PC-3 (cell line): ENCODE data around the gene MRPS24. TPM values are rescaled to one million over a fixed set of nuclear protein-coding genes. Genes with fewer than 3 reads are reported as not detected.

Source experiments
- ATAC-seq: fragments of 200-7000 bp; cut with Tn5 transposase; 2 replicates; pipeline ENCODE4 v1.9.1; 2020; ENCODE audit warnings: mild to moderate bottlenecking, moderate library complexity
- BruUV-seq: library from RNA; stranded (reverse); fragments of 400-500 nt; replicated peaks from 2 replicates; lab custom pipeline; 2021; lab: Mats Ljungman, UMichigan
- CTCF ChIA-PET: fragments of 300-600 bp; sonication (Branson Sonifier 250); formaldehyde crosslinking; loops from one replicate; lab custom pipeline; 2022; ENCODE audit warnings: antibody characterized with exemption; lab: Charles Lee
- POLR2A ChIA-PET: fragments of 300-600 bp; sonication (Branson Sonifier 250); formaldehyde crosslinking; loops from one replicate; lab custom pipeline; 2022; ENCODE audit warnings: antibody characterized with exemption; ENCODE audit not compliant: unreplicated experiment; lab: Charles Lee
- DNase-seq: peaks from one replicate; pipeline ENCODE4 v3.0.0-alpha.2; 2015
- H2AFZ ChIP-seq: fragments of 300-600 bp; sonication (generic); 2 replicates; pipeline ENCODE4 v1.6.0; 2016; ENCODE audit warnings: antibody characterized with exemption, low read length
- H3F3A ChIP-seq: fragments of 300-600 bp; sonication (generic); one replicate; pipeline ENCODE4 v1.6.0; 2017; ENCODE audit warnings: antibody characterized with exemption, low read length, control low read depth, mild to moderate bottlenecking; ENCODE audit not compliant: unreplicated experiment
- H3K27ac ChIP-seq: fragments of 300-600 bp; sonication (generic); 2 replicates; pipeline ENCODE4 v1.5.1; 2016; ENCODE audit warnings: mild to moderate bottlenecking, low read length
- H3K27me3 ChIP-seq: fragments of 300-600 bp; sonication (generic); 2 replicates; pipeline ENCODE4 v1.6.1; 2016; ENCODE audit warnings: low read length, mixed read lengths
- H3K36me3 ChIP-seq: fragments of 300-600 bp; sonication (generic); 2 replicates; pipeline ENCODE4 v1.6.1; 2016; ENCODE audit warnings: low read depth, mixed run types, low read length, mixed read lengths
- H3K4me1 ChIP-seq: fragments of 300-600 bp; sonication (generic); 2 replicates; pipeline ENCODE4 v1.5.1; 2016; ENCODE audit warnings: low read length; ENCODE audit not compliant: insufficient read depth
- H3K4me2 ChIP-seq: fragments of 300-600 bp; sonication (generic); 2 replicates; pipeline ENCODE4 v1.6.0; 2016; ENCODE audit warnings: low read length
- H3K4me3 ChIP-seq: fragments of 300-600 bp; sonication (generic); 2 replicates; pipeline ENCODE4 v1.5.1; 2016; ENCODE audit warnings: mild to moderate bottlenecking, low read length, mixed read lengths
- H3K79me2 ChIP-seq: fragments of 300-600 bp; sonication (generic); 2 replicates; pipeline ENCODE4 v1.6.1; 2017; ENCODE audit warnings: low read length, mixed read lengths
- H3K9ac ChIP-seq: fragments of 300-600 bp; sonication (generic); 2 replicates; pipeline ENCODE4 v1.6.0; 2016; ENCODE audit warnings: mild to moderate bottlenecking, low read length
- H3K9me2 ChIP-seq: fragments of 300-600 bp; sonication (generic); replicated peaks from 2 replicates; pipeline ENCODE4 v1.6.1; 2016; ENCODE audit warnings: mixed run types, low read length, mixed read lengths
- H3K9me3 ChIP-seq: fragments of 300-600 bp; sonication (generic); 2 replicates; pipeline ENCODE4 v1.6.1; 2016; ENCODE audit warnings: low read length, mixed read lengths
- H4K20me1 ChIP-seq: fragments of 300-600 bp; sonication (generic); 2 replicates; pipeline ENCODE4 v1.6.1; 2016; ENCODE audit warnings: low read length, mixed read lengths
- EZH2 ChIP-seq: fragments of 300-600 bp; sonication (generic); IDR thresholded peaks from one replicate; pipeline ENCODE4 v1.6.1; 2017; ENCODE audit warnings: antibody characterized with exemption, mild to moderate bottlenecking, low read length; ENCODE audit not compliant: unreplicated experiment
- EZH2phosphoT487 ChIP-seq: fragments of 300-600 bp; sonication (generic); IDR thresholded peaks from 2 replicates; pipeline ENCODE4 v1.6.1; 2018; ENCODE audit warnings: mild to moderate bottlenecking, antibody characterized with exemption, low read length, borderline replicate concordance
- intact Hi-C: fragments of 100-400 bp; cut with micrococcal nuclease; formaldehyde crosslinking; loops from 2 replicates; pipeline ENCODE4 v1.9.0; 2023
- total RNA-seq: library from RNA; depleted of rRNA; stranded (reverse); fragments of >200 nt; gene quantifications from 2 replicates; pipeline ENCODE4 v1.2.3, GENCODE V29; 2014
- TF ChIP-seq, protein P1 (sequence below): fragments of 300-600 bp; sonication (generic); conservative IDR thresholded peaks from 2 replicates; pipeline ENCODE4 v1.5.1; 2017; ENCODE audit warnings: antibody characterized with exemption, low read depth, mild to moderate bottlenecking, low read length

Gene MRPS24
- total RNA-seq, 1 experiment from 2014 or later: 200 TPM

GRCh38 chr7:43868181-43868580, 1.1 kb downstream of the MRPS24 start:
- TF ChIP-seq EZH2phosphoT487: no peak
- no peak for TF ChIP-seq EZH2
- TF ChIP-seq, protein P1, sequence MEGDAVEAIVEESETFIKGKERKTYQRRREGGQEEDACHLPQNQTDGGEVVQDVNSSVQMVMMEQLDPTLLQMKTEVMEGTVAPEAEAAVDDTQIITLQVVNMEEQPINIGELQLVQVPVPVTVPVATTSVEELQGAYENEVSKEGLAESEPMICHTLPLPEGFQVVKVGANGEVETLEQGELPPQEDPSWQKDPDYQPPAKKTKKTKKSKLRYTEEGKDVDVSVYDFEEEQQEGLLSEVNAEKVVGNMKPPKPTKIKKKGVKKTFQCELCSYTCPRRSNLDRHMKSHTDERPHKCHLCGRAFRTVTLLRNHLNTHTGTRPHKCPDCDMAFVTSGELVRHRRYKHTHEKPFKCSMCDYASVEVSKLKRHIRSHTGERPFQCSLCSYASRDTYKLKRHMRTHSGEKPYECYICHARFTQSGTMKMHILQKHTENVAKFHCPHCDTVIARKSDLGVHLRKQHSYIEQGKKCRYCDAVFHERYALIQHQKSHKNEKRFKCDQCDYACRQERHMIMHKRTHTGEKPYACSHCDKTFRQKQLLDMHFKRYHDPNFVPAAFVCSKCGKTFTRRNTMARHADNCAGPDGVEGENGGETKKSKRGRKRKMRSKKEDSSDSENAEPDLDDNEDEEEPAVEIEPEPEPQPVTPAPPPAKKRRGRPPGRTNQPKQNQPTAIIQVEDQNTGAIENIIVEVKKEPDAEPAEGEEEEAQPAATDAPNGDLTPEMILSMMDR: no peak
- Histone ChIP-seq H3F3A (peaks cover 3% of the 10 kb centered on the region), H3K4me3 (peak overlapping the region; percentile 96), H3K79me2 (peaks cover 14% of the 10 kb centered on the region), H3K9me3 (no peaks in the 10 kb centered on the region), H3K36me3 (peaks cover 20% of the 10 kb centered on the region), H3K4me1 (peaks cover 44% of the 10 kb centered on the region), H4K20me1 (no peaks in the 10 kb centered on the region), H3K4me2 (peak overlapping the region; percentile 94), H3K9me2 (no peaks in the 10 kb centered on the region), H2AFZ (no peak overlapping the region), H3K27me3 (no peaks in the 10 kb centered on the region), H3K27ac (no peak overlapping the region), H3K9ac (peak overlapping the region; percentile 88)
- CTCF ChIA-PET: no interaction called here
- BruUV-seq: no TSS peak
- DNase-seq (no peak), ATAC-seq (no peak)
- POLR2A ChIA-PET: no interaction called here
- intact Hi-C loops: no loop called here

GRCh38 chr7:43865277-43865676, 4.0 kb downstream of the MRPS24 start:
- intact Hi-C loops: no loop called here
- ChIA-PET POLR2A (no interaction called here), CTCF (no interaction called here)
- no peak overlapping the region for H3K27ac ChIP-seq
- H3K4me3 ChIP-seq: no peak overlapping the region
- no peaks in the 10 kb centered on the region for H3K9me3 ChIP-seq
- H2AFZ ChIP-seq: no peak overlapping the region
- no peaks in the 10 kb centered on the region for H4K20me1 ChIP-seq
- no peaks in the 10 kb centered on the region for H3K9me2 ChIP-seq
- no peak overlapping the region for H3K9ac ChIP-seq
- no TSS peak for BruUV-seq
- peaks cover 20% of the 10 kb centered on the region for H3K36me3 ChIP-seq
- H3K4me2 ChIP-seq: no peak overlapping the region
- ATAC-seq: no peak
- H3K27me3 ChIP-seq: no peaks in the 10 kb centered on the region
- H3F3A ChIP-seq: no peaks in the 10 kb centered on the region
- DNase-seq: no peak
- TF ChIP-seq EZH2phosphoT487: no peak
- TF ChIP-seq EZH2: no peak
- TF ChIP-seq, protein P1: no peak
- H3K4me1 ChIP-seq: peaks cover 15% of the 10 kb centered on the region
- H3K79me2 ChIP-seq: peaks cover 14% of the 10 kb centered on the region

GRCh38 chr7:43864126-43864525, 5.2 kb downstream of the MRPS24 start:
- H4K20me1 ChIP-seq: no peaks in the 10 kb centered on the region
- ChIA-PET POLR2A (no interaction called here), CTCF (no interaction called here)
- H3K27me3 ChIP-seq: no peaks in the 10 kb centered on the region
- no TSS peak for BruUV-seq
- H2AFZ ChIP-seq: no peak overlapping the region
- no peak overlapping the region for H3K4me2 ChIP-seq
- TF ChIP-seq EZH2phosphoT487: no peak
- TF ChIP-seq, protein P1: no peak
- TF ChIP-seq EZH2: no peak
- H3K9ac ChIP-seq: no peak overlapping the region
- H3K4me1 ChIP-seq: peaks cover 9% of the 10 kb centered on the region
- no peaks in the 10 kb centered on the region for H3F3A ChIP-seq
- ATAC-seq (no peak), DNase-seq (no peak)
- H3K36me3 ChIP-seq: peaks cover 20% of the 10 kb centered on the region
- no peaks in the 10 kb centered on the region for H3K9me2 ChIP-seq
- H3K27ac ChIP-seq: no peak overlapping the region
- intact Hi-C loops: no loop called here
- no peak overlapping the region for H3K4me3 ChIP-seq
- H3K79me2 ChIP-seq: peaks cover 14% of the 10 kb centered on the region
- H3K9me3 ChIP-seq: no peaks in the 10 kb centered on the region
